GM11168 (cell line): ENCODE data around the gene OLR1.

ENCODE experiments used
- in situ Hi-C: fragments of 300-500 bp; cut with MboI; formaldehyde crosslinking; loops from one replicate; pipeline ENCODE4 v1.12.0; 2022; ENCODE audit warnings: low sequenced_read_pairs; ENCODE audit not compliant: unreplicated experiment

Gene OLR1

DNA sequence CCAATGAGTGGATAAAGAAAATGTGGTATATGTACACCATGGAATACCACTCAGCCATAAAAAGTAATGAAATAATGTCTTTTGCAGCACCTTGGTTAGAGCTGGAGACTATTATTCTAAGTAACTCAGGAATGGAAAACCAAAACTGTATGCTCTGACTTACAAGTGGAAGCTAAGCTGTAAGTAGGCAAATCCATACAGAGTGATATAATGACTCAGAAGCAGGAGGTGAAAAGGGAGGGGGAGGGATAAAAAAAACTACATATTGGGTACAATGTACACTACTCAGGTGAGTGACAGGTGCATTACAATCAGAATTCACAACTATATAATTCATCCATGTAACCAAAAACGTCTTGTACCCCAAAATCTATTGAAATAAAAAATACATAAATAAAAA, 58.0 kb downstream of the OLR1 start:
- in situ Hi-C loops = no loop called here

DNA sequence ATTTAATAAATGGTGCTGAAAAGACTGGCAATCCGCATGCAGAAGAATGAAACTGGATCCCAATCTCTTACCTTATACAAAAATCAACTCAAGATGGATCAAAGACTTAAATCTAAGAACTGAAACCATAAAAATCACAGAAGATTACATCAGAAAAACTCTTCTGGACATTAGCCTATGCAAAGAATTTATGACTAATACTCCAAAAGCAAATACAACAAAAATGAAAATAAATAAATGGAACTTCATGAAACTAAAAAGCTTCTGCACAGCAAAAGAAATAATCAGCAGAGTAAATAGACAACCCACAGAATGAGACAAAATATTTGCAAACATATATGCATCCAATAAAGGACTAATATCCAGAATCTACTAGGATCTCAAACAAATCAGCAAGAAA, 58.9 kb downstream of the OLR1 start:
- in situ Hi-C loops = no loop called here

DNA sequence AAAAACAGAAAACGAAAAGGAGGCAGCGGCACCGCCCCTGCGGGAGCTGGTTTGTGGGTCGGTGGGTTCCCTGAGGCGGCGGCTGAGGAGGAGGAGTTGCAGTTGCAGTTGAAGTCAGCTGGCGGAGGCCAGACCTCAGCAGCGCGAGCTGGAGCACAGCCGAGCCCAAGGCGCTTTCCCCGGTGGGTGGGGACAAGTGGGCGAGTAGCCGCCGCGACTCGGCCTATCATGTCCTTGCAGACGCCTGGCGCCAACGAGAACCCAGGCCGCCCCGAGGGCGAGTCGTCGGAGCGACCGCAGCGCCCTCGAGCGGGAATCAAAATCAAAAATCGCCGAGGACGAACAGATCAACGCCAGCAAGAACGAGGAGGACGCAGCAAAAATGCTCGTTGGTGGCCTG, 60.5 kb downstream of the OLR1 start:
- in situ Hi-C loops = no loop called here

DNA sequence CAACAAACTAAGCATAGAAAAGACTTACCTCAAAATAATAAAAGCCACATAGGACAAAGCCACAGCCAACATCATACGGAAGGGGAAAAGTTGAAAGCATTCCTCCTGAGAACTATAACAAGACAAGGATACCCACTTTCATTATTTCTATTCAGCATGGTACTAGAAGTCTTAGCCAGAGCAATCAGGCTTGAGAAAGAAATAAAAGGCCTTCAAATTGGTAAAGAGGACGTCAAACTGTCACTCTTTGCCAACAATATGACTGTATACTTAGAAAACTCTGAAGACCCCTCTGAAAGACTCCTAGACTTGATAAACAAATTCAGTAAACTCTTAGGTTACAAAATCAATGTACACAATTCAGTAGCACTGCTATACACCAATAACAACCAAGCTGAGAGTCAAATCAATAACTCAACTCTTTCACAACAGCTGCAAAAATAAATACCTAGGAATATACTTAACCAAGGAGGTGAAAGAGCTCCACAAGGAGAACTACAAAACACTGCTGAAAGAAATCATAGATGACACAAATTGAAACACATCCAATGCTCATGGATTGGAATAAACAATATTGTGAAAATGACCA, 61.6 kb downstream of the OLR1 start:
- in situ Hi-C loops = no loop called here
